Small intestine (tissue), 7 donors: ENCODE measurements around the gene RSPO4. TPM values are rescaled to one million over a fixed set of nuclear protein-coding genes. Genes with fewer than 3 reads are reported as not detected.
A peak's percentile ranks its signal among the peaks of the same experiment; 100 is the strongest.

Experiments
- DNase-seq, 2 donors: peaks; one replicate each; pipeline versions ENCODE4 v3.0.0 to v3.0.0-alpha.2; 2013
- FAIRE-seq: peaks from 2 replicates; lab custom pipeline; 2012; peaks lifted over from hg19 to GRCh38; lab: Jason Lieb, UNC
- H3K27ac ChIP-seq, 3 donors: one replicate each; pipeline ENCODE4 v1.5.1; 2013; ENCODE audit warnings: low read length in 2 of 3, mild to moderate bottlenecking in 2 of 3, control low read depth in 1 of 3, inconsistent platforms in 1 of 3, low read depth in 1 of 3, moderate library complexity in 1 of 3
- H3K27me3 ChIP-seq, 3 donors: one replicate each; pipeline ENCODE4 v1.6.1; 2013; ENCODE audit warnings: low read length in 3 of 3, inconsistent platforms in 1 of 3; ENCODE audit not compliant: control insufficient read depth in 3 of 3, insufficient read depth in 3 of 3
- H3K36me3 ChIP-seq, 3 donors: one replicate each; pipeline ENCODE4 v1.6.1; 2013; ENCODE audit warnings: low read length in 3 of 3, inconsistent platforms in 1 of 3, low read depth in 1 of 3, mild to moderate bottlenecking in 1 of 3, moderate library complexity in 1 of 3; ENCODE audit not compliant: control insufficient read depth in 3 of 3, insufficient read depth in 2 of 3
- H3K4me1 ChIP-seq, 3 donors: one replicate each; pipeline ENCODE4 v1.6.1; 2013; ENCODE audit warnings: low read length in 2 of 3, inconsistent platforms in 1 of 3, low read depth in 1 of 3, mild to moderate bottlenecking in 1 of 3, moderate library complexity in 1 of 3; ENCODE audit not compliant: control insufficient read depth in 3 of 3, insufficient read depth in 2 of 3
- H3K4me3 ChIP-seq, 3 donors: one replicate each; pipeline ENCODE4 v1.5.1; 2013; ENCODE audit warnings: low read length in 3 of 3, control low read depth in 1 of 3, inconsistent platforms in 1 of 3, low read depth in 1 of 3, mild to moderate bottlenecking in 1 of 3, moderate library complexity in 1 of 3
- H3K9me3 ChIP-seq, 2 donors: one replicate each; pipeline ENCODE4 v1.6.1; 2013; ENCODE audit warnings: low read depth in 1 of 2, low read length in 1 of 2; ENCODE audit not compliant: control insufficient read depth in 2 of 2, insufficient read depth in 1 of 2
- WGBS, 3 donors: extraction: QIAGEN DNeasy Blood & Tissue Kit; methylation state at CpG; one replicate each; pipeline ENCODE4 v1.1.7; 2013; 5-methylcytosine and 5-hydroxymethylcytosine counted together
- polyA plus RNA-seq, 4 donors: library from polyadenylated mRNA; stranded (reverse) in 3 of 4; unstranded in 1 of 4; fragments of 200-250 nt in 3 of 4; fragments of 120-200 nt in 1 of 4; gene quantifications; one replicate each; pipeline versions ENCODE4 v1.2.1 to v1.2.3, GENCODE V29; 2013
- donor health status: healthy with polysubstance abuse.
- donor health status: control.
- donor health status: control.
- donor health status: Bipolar disorder and iron deficiency.
- donor health status: healthy.

Gene RSPO4
- polyA plus RNA-seq, 4 donors: 0.19 to 0.31 TPM; not detected in 2

GRCh38 chr20:934186-934840 lies 67.8 kb downstream of the RSPO4 start:
- DNase-seq (no peak), FAIRE-seq (no peak)
- H3K4me3 ChIP-seq: no peak overlapping the region
- H3K4me1 ChIP-seq: peaks cover 0 to 5% (median 3%) of the 10 kb centered on the region in 3 donors
- no peak overlapping the region for H3K27ac ChIP-seq
- H3K9me3 ChIP-seq: peaks cover 0 to 19% of the 10 kb centered on the region in 2 donors
- 58 to 67% (median 67%) methylated on average over 9 of the region's 9 CpGs for WGBS, 3 donors
- no peaks in the 10 kb centered on the region for H3K36me3 ChIP-seq
- peaks cover 0 to 9% (median 0%) of the 10 kb centered on the region in 3 donors for H3K27me3 ChIP-seq

GRCh38 chr20:933029-933428 lies 69.1 kb downstream of the RSPO4 start:
- H3K4me3 ChIP-seq: no peak overlapping the region
- DNase-seq (peak; percentile 76 to 90), FAIRE-seq (no peak)
- WGBS, 3 donors: 14 to 67% (median 53%) methylated on average over 2 of the region's 2 CpGs
- no peaks in the 10 kb centered on the region for H3K36me3 ChIP-seq
- H3K27ac ChIP-seq: peak overlapping the region in 1 of 3 donors; percentile 56
- H3K9me3 ChIP-seq: peaks cover 0 to 19% of the 10 kb centered on the region in 2 donors
- peaks cover 0 to 13% (median 0%) of the 10 kb centered on the region in 3 donors for H3K27me3 ChIP-seq
- H3K4me1 ChIP-seq: peaks cover 0 to 5% (median 3%) of the 10 kb centered on the region in 3 donors

DNA sequence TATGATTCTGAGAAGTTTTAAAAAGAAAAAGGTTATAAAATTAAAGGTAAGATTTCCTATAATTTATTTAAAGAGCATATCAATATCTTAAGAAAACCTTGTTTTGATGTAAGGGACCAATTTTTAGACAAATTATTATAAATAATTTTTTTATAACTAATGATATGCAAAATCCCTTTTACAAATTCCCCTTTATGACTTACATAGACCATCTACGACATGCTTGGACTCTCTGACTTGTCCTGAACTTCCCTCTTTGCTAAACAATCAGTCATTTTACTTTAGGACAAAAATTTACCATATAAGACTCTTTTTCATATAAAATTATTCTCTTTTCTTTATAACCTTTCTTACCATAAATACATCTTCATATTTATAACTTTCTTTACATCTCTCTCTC lies 70.7 kb downstream of the RSPO4 start:
- Histone ChIP-seq H3K27ac (no peak overlapping the region), H3K4me1 (peaks cover 0 to 5% (median 3%) of the 10 kb centered on the region in 3 donors), H3K27me3 (peaks cover 0 to 13% (median 0%) of the 10 kb centered on the region in 3 donors), H3K4me3 (no peak overlapping the region), H3K36me3 (no peaks in the 10 kb centered on the region), H3K9me3 (peaks cover 0 to 19% of the 10 kb centered on the region in 2 donors)
- DNase-seq: no peak
- FAIRE-seq: no peak
- 36 to 56% (median 52%) methylated on average over 1 of the region's 1 CpG for WGBS, 3 donors

- Histone ChIP-seq H3K9me3 (peaks cover 0 to 5% of the 10 kb centered on the region in 2 donors), H3K27ac (no peak overlapping the region), H3K4me1 (peaks cover 0 to 5% (median 2%) of the 10 kb centered on the region in 3 donors), H3K27me3 (peaks cover 0 to 6% (median 0%) of the 10 kb centered on the region in 3 donors), H3K4me3 (no peak overlapping the region), H3K36me3 (no peaks in the 10 kb centered on the region)
- DNase-seq (no peak), FAIRE-seq (no peak)
- 75 to 87% (median 81%) methylated on average over 6 of the region's 6 CpGs for WGBS, 3 donors
These were observed 75.4 kb downstream of the RSPO4 start for GRCh38 chr20:926670-927069.

GRCh38 chr20:925516-925915 lies 76.6 kb downstream of the RSPO4 start:
- FAIRE-seq: no peak
- Histone ChIP-seq H3K4me1 (peaks cover 0 to 5% (median 2%) of the 10 kb centered on the region in 3 donors), H3K36me3 (no peaks in the 10 kb centered on the region), H3K9me3 (peaks cover 0 to 5% of the 10 kb centered on the region in 2 donors), H3K4me3 (no peak overlapping the region), H3K27me3 (peaks cover 0 to 6% (median 0%) of the 10 kb centered on the region in 3 donors), H3K27ac (no peak overlapping the region)
- no peak for DNase-seq
- 90 to 97% (median 92%) methylated on average over 9 of the region's 9 CpGs for WGBS, 3 donors

- H3K4me1 ChIP-seq: peaks cover 0 to 5% (median 2%) of the 10 kb centered on the region in 3 donors
- H3K4me3 ChIP-seq: no peak overlapping the region
- H3K36me3 ChIP-seq: no peaks in the 10 kb centered on the region
- FAIRE-seq: no peak
- no peak overlapping the region for H3K27ac ChIP-seq
- peaks cover 0 to 6% (median 0%) of the 10 kb centered on the region in 3 donors for H3K27me3 ChIP-seq
- H3K9me3 ChIP-seq: no peaks in the 10 kb centered on the region
- peak; percentile 69 to 84 for DNase-seq
These were observed 77.5 kb downstream of the RSPO4 start for GRCh38 chr20:924639-925038.

DNA sequence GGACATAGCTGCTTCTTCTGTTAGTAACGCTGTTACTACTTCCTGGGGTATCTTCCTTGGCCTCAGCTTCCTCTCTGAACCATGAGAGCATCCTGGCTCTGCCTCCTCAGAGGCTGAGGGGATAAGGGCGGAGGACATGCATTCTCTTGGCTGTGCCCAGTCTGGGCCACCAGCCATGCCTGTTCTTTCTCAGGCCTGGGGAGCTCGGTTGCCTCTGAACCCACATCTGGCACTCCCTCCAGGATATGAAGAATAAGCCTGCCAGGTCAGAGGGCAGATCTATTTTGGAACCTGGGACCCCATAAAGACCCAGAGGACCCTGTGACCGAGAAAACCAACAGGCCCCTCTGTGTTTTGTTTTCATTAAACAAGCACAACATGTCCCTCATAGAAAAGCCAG lies 79.3 kb downstream of the RSPO4 start:
- no peak for DNase-seq
- H3K27ac ChIP-seq: no peak overlapping the region
- peaks cover 0 to 5% (median 2%) of the 10 kb centered on the region in 3 donors for H3K4me1 ChIP-seq
- no peaks in the 10 kb centered on the region for H3K9me3 ChIP-seq
- WGBS, 3 donors: 67 to 71% (median 68%) methylated on average over 4 of the region's 4 CpGs
- H3K36me3 ChIP-seq: no peaks in the 10 kb centered on the region
- H3K27me3 ChIP-seq: no peaks in the 10 kb centered on the region
- FAIRE-seq: no peak
- no peak overlapping the region for H3K4me3 ChIP-seq

- Histone ChIP-seq H3K27me3 (peaks cover 0 to 1% (median 0%) of the 10 kb centered on the region in 3 donors), H3K9me3 (no peaks in the 10 kb centered on the region), H3K27ac (no peak overlapping the region), H3K4me3 (no peak overlapping the region), H3K4me1 (peaks cover 0 to 5% (median 2%) of the 10 kb centered on the region in 3 donors), H3K36me3 (no peaks in the 10 kb centered on the region)
- FAIRE-seq (no peak), DNase-seq (no peak)
- whole genome bisulfite sequencing, 3 donors: 86 to 94% (median 93%) methylated on average over 5 of the region's 5 CpGs
These were observed 81.0 kb downstream of the RSPO4 start for GRCh38 chr20:921068-921467.
